Peyer's patch (tissue), 4 donors: Measurements from ENCODE around the gene PRICKLE1. TPM values are rescaled to one million over a fixed set of nuclear protein-coding genes. Genes with fewer than 3 reads are reported as not detected.

Experiments
- DNase-seq, 3 donors: peaks; one replicate each; pipeline ENCODE4 v3.0.0-alpha.2; 2017 to 2019
- H3K27ac ChIP-seq, 4 donors: fragments of 200-600 bp; sonication (generic); one replicate each; pipeline ENCODE4 v1.5.1; 2016 to 2019
- H3K27me3 ChIP-seq, 2 donors: fragments of 200-600 bp; sonication (generic); one replicate each; pipeline ENCODE4 v1.5.1; 2019
- H3K36me3 ChIP-seq, 3 donors: fragments of 200-600 bp; sonication (generic); one replicate each; pipeline ENCODE4 v1.5.1; 2016 to 2019
- H3K4me1 ChIP-seq, 4 donors: fragments of 200-600 bp; sonication (generic); one replicate each; pipeline ENCODE4 v1.5.1; 2016 to 2019
- H3K4me3 ChIP-seq, 4 donors: fragments of 200-600 bp; sonication (generic); 1 replicate in 3 of 4; 2 replicates in 1 of 4; pipeline ENCODE4 v1.5.1; 2016 to 2019; ENCODE audit warnings: mild to moderate bottlenecking in 1 of 4
- H3K9me3 ChIP-seq, 4 donors: fragments of 200-600 bp; sonication (generic); one replicate each; pipeline ENCODE4 v1.5.1; 2016 to 2019; ENCODE audit warnings: mild to moderate bottlenecking in 1 of 4
- POLR2A ChIP-seq, 2 donors: fragments of 450-650 bp; IDR thresholded peaks; one replicate each; pipeline ENCODE4 v1.5.1; 2017; ENCODE audit warnings: antibody characterized with exemption in 2 of 2, mild to moderate bottlenecking in 2 of 2, moderate library complexity in 2 of 2
- total RNA-seq, 4 donors: library from RNA; depleted of rRNA; stranded (reverse); fragments of >200 nt; gene quantifications; one replicate each; pipeline ENCODE4 v1.1.0, GENCODE V29; 2016
- TF ChIP-seq, protein P1 (sequence below), 6 experiments: fragments of 450-650 bp in 4 of 6; fragments of 200-600 bp in 2 of 6; sonication (generic) in 1 of 6; IDR thresholded peaks; one replicate each; pipeline ENCODE4 v1.5.1; 2017 to 2019; ENCODE audit warnings: antibody characterized with exemption in 6 of 6, mild to moderate bottlenecking in 3 of 6, moderate library complexity in 1 of 6

PRICKLE1 gene
- total RNA-seq, 4 donors from 2014 or later: 0.53 to 12.6 (median 6.3) TPM

DNA sequence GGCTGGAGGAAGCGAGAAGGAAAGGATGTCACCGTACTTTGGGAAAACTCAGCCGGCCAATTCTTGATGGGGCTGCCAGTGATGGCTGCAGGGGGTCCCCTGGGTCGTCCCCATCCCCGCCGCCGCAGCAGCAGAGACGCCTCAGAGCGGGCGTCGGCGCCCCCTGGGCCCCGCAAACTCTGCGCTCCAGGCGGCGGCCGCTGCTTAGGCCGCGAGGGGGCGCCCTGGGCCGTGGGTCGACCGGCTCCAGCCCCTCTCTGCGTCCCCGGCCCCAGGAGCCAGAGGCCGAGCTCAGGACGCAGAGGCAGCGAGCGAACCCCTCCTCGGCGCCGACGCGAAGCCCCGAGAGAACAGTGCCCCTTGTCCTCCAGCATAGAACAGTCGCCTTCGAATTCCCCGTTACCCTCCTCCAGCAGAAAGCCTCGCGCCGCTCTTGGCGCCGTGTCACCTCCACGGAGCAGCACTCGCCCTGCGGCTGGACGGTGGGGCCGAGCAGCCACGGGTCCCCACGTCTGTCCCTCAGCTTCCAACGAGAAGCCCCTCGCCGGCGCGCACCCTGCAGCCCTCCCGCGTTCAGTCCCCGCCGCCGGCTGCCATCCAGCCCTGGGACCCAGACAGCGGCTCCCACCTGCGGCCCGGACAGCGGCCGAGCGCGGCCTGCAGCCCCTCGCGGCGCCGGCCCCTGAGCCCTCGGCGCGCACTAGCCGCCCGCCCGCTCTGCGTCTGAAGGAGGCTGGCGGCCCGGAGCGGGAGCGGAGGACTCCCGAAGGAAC lies 106.6 kb downstream of the PRICKLE1 start:
- no peaks in the 10 kb centered on the region for H3K27me3 ChIP-seq
- no peak for TF ChIP-seq POLR2A (IDR thresholded peaks at IDR 0.05)
- TF ChIP-seq, protein P1, sequence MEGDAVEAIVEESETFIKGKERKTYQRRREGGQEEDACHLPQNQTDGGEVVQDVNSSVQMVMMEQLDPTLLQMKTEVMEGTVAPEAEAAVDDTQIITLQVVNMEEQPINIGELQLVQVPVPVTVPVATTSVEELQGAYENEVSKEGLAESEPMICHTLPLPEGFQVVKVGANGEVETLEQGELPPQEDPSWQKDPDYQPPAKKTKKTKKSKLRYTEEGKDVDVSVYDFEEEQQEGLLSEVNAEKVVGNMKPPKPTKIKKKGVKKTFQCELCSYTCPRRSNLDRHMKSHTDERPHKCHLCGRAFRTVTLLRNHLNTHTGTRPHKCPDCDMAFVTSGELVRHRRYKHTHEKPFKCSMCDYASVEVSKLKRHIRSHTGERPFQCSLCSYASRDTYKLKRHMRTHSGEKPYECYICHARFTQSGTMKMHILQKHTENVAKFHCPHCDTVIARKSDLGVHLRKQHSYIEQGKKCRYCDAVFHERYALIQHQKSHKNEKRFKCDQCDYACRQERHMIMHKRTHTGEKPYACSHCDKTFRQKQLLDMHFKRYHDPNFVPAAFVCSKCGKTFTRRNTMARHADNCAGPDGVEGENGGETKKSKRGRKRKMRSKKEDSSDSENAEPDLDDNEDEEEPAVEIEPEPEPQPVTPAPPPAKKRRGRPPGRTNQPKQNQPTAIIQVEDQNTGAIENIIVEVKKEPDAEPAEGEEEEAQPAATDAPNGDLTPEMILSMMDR (IDR thresholded peaks at IDR 0.05): peak; percentile 64 to 89 (median 75)
- peak overlapping the region; percentile 58 to 86 (median 82) for H3K4me3 ChIP-seq
- peak overlapping the region; percentile 77 to 91 (median 80) for H3K27ac ChIP-seq
- peaks cover 0 to 5% (median 2%) of the 10 kb centered on the region in 4 donors for H3K4me1 ChIP-seq
- no peaks in the 10 kb centered on the region for H3K36me3 ChIP-seq
- no peaks in the 10 kb centered on the region for H3K9me3 ChIP-seq
- DNase-seq: peak; percentile 74 to 85 (median 74)

DNA sequence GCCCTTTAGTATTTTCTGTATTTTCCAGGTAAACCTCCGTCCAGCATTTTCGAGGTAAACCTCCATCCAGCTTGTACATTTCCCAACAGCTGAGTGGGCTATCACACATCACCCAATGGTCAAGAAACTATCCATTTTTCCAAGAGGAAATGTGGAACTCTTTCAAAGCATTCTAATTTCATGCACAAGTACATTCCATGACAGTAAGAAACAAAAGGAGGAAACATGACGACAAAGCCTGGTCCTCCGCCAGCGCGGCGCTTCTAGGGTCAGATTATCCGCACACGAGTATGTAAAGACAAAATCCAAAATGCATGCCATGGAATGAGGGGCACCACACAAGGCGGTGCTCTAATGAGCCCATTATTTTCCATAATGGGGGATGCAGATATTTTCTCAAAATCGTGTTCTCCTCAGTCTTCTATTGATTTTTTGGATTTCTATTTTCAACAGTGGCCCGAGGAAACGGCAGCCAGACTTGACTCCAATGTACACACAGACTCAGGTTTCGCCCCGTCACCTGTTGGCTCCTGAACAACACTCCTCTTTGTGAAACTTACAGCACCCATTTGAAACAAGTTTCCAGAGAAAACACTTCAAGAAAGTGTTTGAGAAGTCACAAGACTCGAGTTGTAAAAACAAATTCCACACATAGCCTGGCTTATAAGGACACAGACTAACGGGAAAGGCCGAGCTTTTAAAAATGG lies 107.4 kb downstream of the PRICKLE1 start:
- H3K9me3 ChIP-seq: no peaks in the 10 kb centered on the region
- H3K36me3 ChIP-seq: no peaks in the 10 kb centered on the region
- DNase-seq: peak in 1 of 3 donors; percentile 51
- peak overlapping the region; percentile 77 to 91 (median 80) for H3K27ac ChIP-seq
- H3K27me3 ChIP-seq: no peaks in the 10 kb centered on the region
- peak overlapping the region; percentile 58 to 86 (median 82) for H3K4me3 ChIP-seq
- TF ChIP-seq, protein P1 (IDR thresholded peaks at IDR 0.05): no peak
- TF ChIP-seq POLR2A (IDR thresholded peaks at IDR 0.05): no peak
- peaks cover 0 to 5% (median 2%) of the 10 kb centered on the region in 4 donors for H3K4me1 ChIP-seq

DNA sequence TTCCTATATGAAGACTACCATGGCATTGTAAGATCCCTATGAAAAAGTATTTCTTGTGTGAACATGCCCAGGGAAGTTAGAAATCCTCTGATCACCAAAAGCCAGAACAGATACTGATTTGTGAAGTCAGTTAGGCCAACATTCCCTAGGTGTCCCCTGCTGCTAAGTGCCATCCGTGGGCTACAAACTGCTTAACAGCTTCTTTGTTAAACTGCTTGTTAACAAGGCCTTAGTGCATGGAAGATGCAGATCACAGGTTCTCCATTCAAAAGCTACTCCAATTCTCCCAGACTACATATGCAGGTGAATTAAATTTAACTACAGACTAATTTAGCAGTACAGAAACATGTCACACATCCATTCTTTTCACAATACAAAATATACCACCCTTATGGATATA lies 108.2 kb downstream of the PRICKLE1 start:
- no peaks in the 10 kb centered on the region for H3K9me3 ChIP-seq
- H3K4me3 ChIP-seq: no peak overlapping the region
- no peak for DNase-seq
- no peaks in the 10 kb centered on the region for H3K27me3 ChIP-seq
- no peaks in the 10 kb centered on the region for H3K36me3 ChIP-seq
- peaks cover 0 to 5% (median 2%) of the 10 kb centered on the region in 4 donors for H3K4me1 ChIP-seq
- H3K27ac ChIP-seq: no peak overlapping the region
- TF ChIP-seq, protein P1 (IDR thresholded peaks at IDR 0.05): no peak
- TF ChIP-seq POLR2A (IDR thresholded peaks at IDR 0.05): no peak

DNA sequence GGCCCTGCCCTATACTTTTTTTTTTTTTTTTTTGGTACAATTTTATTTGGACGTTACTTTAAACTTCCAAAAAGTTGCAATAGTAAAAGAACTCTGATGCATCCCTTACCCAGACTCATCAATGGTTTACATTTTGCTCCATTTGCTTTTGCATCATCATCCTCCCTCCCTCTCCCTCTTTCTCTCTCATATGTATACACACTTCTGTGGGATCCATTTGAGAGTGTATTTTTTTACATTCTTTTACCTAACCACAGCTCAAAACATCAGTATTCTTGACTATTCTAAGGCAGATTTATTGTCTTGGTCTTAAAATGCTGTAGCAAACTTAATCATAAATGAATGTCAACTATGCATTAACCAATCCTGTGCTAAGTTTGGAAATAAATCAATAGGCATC lies 111.6 kb downstream of the PRICKLE1 start:
- TF ChIP-seq, protein P1 (IDR thresholded peaks at IDR 0.05): no peak
- TF ChIP-seq POLR2A (IDR thresholded peaks at IDR 0.05): no peak
- H3K36me3 ChIP-seq: no peaks in the 10 kb centered on the region
- H3K27ac ChIP-seq: no peak overlapping the region
- peaks cover 0 to 5% (median 2%) of the 10 kb centered on the region in 4 donors for H3K4me1 ChIP-seq
- no peak for DNase-seq
- no peaks in the 10 kb centered on the region for H3K27me3 ChIP-seq
- no peak overlapping the region for H3K4me3 ChIP-seq
- H3K9me3 ChIP-seq: no peaks in the 10 kb centered on the region

DNA sequence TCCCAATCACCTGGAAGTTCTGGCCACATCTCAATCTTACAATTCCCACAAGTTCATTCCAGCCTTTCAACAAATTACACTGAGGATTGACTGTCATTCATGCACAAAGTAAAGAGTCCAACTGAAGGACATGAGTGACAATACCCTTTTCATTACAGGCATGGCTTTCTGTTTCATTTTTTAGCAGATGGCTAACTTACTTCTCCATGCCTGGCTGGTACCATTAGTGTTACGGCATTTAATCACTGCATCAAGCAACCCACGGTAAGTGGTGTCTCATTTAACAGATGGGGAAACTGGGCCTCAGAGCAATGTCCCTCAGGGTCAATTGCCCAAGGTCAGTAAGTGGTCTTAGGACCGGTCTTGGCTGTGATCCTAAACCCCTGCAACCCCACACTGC lies 114.4 kb downstream of the PRICKLE1 start:
- H3K36me3 ChIP-seq: no peaks in the 10 kb centered on the region
- no peak for DNase-seq
- H3K27me3 ChIP-seq: no peaks in the 10 kb centered on the region
- no peak overlapping the region for H3K4me3 ChIP-seq
- no peak overlapping the region for H3K27ac ChIP-seq
- no peaks in the 10 kb centered on the region for H3K9me3 ChIP-seq
- TF ChIP-seq POLR2A (IDR thresholded peaks at IDR 0.05): no peak
- TF ChIP-seq, protein P1 (IDR thresholded peaks at IDR 0.05): no peak
- peaks cover 0 to 1% (median 0%) of the 10 kb centered on the region in 4 donors for H3K4me1 ChIP-seq
